ENCODE measurements around the gene TMED5. TPM values are rescaled to one million over a fixed set of nuclear protein-coding genes. Genes with fewer than 3 reads are reported as not detected.
"Not testable (repeated sequence)": the region's sequence is repeated elsewhere in the genome, so short reads cannot be mapped to it uniquely, and the experiment has no call there.

The TMED5 gene
- total RNA-seq, 4 donors from 2014 or later, result 47.4 to 80.4 (median 55.5) TPM

- Histone ChIP-seq H3K4me3 (no peak overlapping the region), H3K4me1 (peaks cover 0 to 48% (median 7%) of the 10 kb centered on the region in 4 donors)
- 10 to 23% methylated on average over 1 of the region's 1 CpG for WGBS, 2 donors
Measured at GRCh38 chr1:93172778-93173177, 7.4 kb downstream of the TMED5 start.

GRCh38 chr1:93171549-93172034 is 8.6 kb downstream of the TMED5 start:
- peaks cover 0 to 38% (median 3%) of the 10 kb centered on the region in 4 donors for H3K4me1 ChIP-seq
- no peak for DNase-seq (ENCODE audit: low spot score in 2 of 2)
- TF ChIP-seq POLR2A (IDR thresholded peaks at IDR 0.05), result no peak
- no peak for TF ChIP-seq CTCF (IDR thresholded peaks at IDR 0.05)
- no peak for TF ChIP-seq EP300 (IDR thresholded peaks at IDR 0.05)
- H3K27ac ChIP-seq, result no peak overlapping the region
- no peaks in the 10 kb centered on the region for H3K27me3 ChIP-seq
- H3K9me3 ChIP-seq, result peaks cover 0 to 18% (median 5%) of the 10 kb centered on the region in 4 donors
- H3K36me3 ChIP-seq, result peaks cover 0 to 24% (median 0%) of the 10 kb centered on the region in 3 donors
- 42 to 47% methylated on average over 1 of the region's 1 CpG for WGBS, 2 donors
- no peak overlapping the region for H3K4me3 ChIP-seq

More at GRCh38 chr1:93172778-93173177, 7.4 kb downstream of the TMED5 start:
- Histone ChIP-seq H3K9me3 (peaks cover 0 to 9% (median 2%) of the 10 kb centered on the region in 4 donors), H3K36me3 (peaks cover 0 to 24% (median 0%) of the 10 kb centered on the region in 3 donors), H3K27ac (no peak overlapping the region), H3K27me3 (no peaks in the 10 kb centered on the region)
- TF ChIP-seq POLR2A (IDR thresholded peaks at IDR 0.05) (no peak), CTCF (IDR thresholded peaks at IDR 0.05) (no peak), EP300 (IDR thresholded peaks at IDR 0.05) (no peak)
- no peak for DNase-seq (ENCODE audit: low spot score in 2 of 2)

GRCh38 chr1:93170141-93170678 is 10.0 kb downstream of the TMED5 start:
- H3K27me3 ChIP-seq; H3K27ac ChIP-seq; H3K4me3 ChIP-seq; DNase-seq (ENCODE audit: low spot score in 2 of 2): not testable (repeated sequence)
- H3K9me3 ChIP-seq, result peaks cover 0 to 18% (median 5%) of the 10 kb centered on the region in 4 donors
- peaks cover 0 to 24% (median 0%) of the 10 kb centered on the region in 3 donors for H3K36me3 ChIP-seq
- WGBS, 2 donors, result 98% methylated on average over 17 to 31 of the region's 36 CpGs
- H3K4me1 ChIP-seq, result peaks cover 0 to 29% (median 3%) of the 10 kb centered on the region in 4 donors

- Histone ChIP-seq H3K27me3 (no peaks in the 10 kb centered on the region), H3K4me3 (no peak overlapping the region), H3K9me3 (peaks cover 0 to 18% (median 5%) of the 10 kb centered on the region in 4 donors), H3K36me3 (peaks cover 0 to 17% (median 0%) of the 10 kb centered on the region in 3 donors), H3K4me1 (peaks cover 0 to 5% (median 0%) of the 10 kb centered on the region in 4 donors), H3K27ac (no peak overlapping the region)
- TF ChIP-seq POLR2A (IDR thresholded peaks at IDR 0.05) (no peak), CTCF (IDR thresholded peaks at IDR 0.05) (no peak), EP300 (IDR thresholded peaks at IDR 0.05) (no peak)
- no peak for DNase-seq (ENCODE audit: low spot score in 2 of 2)
Measured at GRCh38 chr1:93167006-93167405, 13.2 kb downstream of the TMED5 start.

- H3K4me3 ChIP-seq; H3K27ac ChIP-seq; H3K27me3 ChIP-seq; DNase-seq (ENCODE audit: low spot score in 2 of 2); H3K4me1 ChIP-seq: not testable (repeated sequence)
- Histone ChIP-seq H3K36me3 (peaks cover 0 to 16% (median 0%) of the 10 kb centered on the region in 3 donors), H3K9me3 (peaks cover 0 to 18% (median 5%) of the 10 kb centered on the region in 4 donors)
- WGBS, 2 donors, result 82 to 95% methylated on average over 1 of the region's 1 CpG
Measured at GRCh38 chr1:93165895-93166294, 14.3 kb downstream of the TMED5 start.

- H3K4me1 ChIP-seq, result no peaks in the 10 kb centered on the region
- DNase-seq (ENCODE audit: low spot score in 2 of 2), result no peak
- 90 to 93% methylated on average over 2 of the region's 2 CpGs for WGBS, 2 donors
- H3K27ac ChIP-seq, result no peak overlapping the region
- no peaks in the 10 kb centered on the region for H3K27me3 ChIP-seq
- TF ChIP-seq CTCF (IDR thresholded peaks at IDR 0.05) (no peak), EP300 (IDR thresholded peaks at IDR 0.05) (no peak), POLR2A (IDR thresholded peaks at IDR 0.05) (no peak)
- peaks cover 0 to 12% (median 5%) of the 10 kb centered on the region in 4 donors for H3K9me3 ChIP-seq
- H3K4me3 ChIP-seq, result no peak overlapping the region
- peaks cover 0 to 10% (median 0%) of the 10 kb centered on the region in 3 donors for H3K36me3 ChIP-seq
Measured at GRCh38 chr1:93164816-93165215, 15.4 kb downstream of the TMED5 start.

- not testable (repeated sequence) for H3K27ac ChIP-seq; H3K4me3 ChIP-seq; H3K27me3 ChIP-seq; H3K4me1 ChIP-seq; DNase-seq (ENCODE audit: low spot score in 2 of 2)
- Histone ChIP-seq H3K9me3 (peaks cover 0 to 12% (median 5%) of the 10 kb centered on the region in 4 donors), H3K36me3 (peaks cover 0 to 18% (median 0%) of the 10 kb centered on the region in 3 donors)
- WGBS, 2 donors, result 95 to 97% methylated on average over 8 of the region's 8 CpGs
Measured at GRCh38 chr1:93163314-93163713, 16.9 kb downstream of the TMED5 start.

Measured in tibial nerve (tissue), 4 donors.